NCI-H1436 (cell line): Measurements from ENCODE around the gene NPRL2.
A peak's percentile ranks its signal among the peaks of the same experiment; 100 is the strongest.
"Not testable (repeated sequence)": the region's sequence is repeated elsewhere in the genome, so short reads cannot be mapped to it uniquely, and the experiment has no call there.

Experiments
- DNase-seq: peaks from one replicate; lab custom pipeline; 2025; lab: John Stamatoyannopoulos, UW

The NPRL2 gene

DNA sequence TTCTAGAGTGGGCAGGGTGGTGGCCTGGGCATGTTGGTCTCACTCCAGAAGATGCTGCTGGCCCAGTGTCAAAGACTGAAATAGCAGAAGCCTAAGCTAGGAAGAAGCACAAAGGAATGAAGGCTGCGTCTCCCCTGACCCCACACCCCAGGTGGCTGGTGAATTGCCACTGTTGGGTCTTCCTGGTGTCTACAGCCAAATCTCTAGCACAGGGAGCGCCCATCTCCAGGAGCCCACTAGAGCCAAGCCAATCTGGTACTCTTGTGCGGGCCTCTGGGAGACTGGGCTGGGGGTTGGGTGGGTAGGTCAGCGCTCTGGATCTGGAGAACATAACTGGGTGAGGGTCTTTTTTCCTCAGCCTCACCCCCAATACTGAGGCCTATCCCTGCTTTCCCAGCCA, 23.4 kb downstream of the NPRL2 start:
- DNase-seq, result no peak

DNA sequence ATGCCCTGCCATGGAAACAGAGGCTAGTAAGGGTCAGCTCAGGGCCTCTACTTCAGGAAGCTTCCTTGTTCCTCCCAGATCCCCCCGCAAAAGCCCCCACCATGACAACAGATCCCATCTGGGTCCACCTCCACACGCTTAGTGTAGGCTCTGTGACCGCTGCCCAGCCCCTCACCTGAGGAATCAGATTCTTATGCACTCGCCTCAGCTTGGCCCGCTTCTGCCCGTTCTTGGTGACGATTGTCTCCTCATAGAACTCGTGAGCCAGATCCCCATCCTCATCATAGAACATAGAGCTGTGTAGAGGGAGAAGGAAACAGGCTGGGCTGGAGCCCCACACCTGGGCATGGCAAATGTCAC, 24.4 kb downstream of the NPRL2 start:
- no peak for DNase-seq

DNA sequence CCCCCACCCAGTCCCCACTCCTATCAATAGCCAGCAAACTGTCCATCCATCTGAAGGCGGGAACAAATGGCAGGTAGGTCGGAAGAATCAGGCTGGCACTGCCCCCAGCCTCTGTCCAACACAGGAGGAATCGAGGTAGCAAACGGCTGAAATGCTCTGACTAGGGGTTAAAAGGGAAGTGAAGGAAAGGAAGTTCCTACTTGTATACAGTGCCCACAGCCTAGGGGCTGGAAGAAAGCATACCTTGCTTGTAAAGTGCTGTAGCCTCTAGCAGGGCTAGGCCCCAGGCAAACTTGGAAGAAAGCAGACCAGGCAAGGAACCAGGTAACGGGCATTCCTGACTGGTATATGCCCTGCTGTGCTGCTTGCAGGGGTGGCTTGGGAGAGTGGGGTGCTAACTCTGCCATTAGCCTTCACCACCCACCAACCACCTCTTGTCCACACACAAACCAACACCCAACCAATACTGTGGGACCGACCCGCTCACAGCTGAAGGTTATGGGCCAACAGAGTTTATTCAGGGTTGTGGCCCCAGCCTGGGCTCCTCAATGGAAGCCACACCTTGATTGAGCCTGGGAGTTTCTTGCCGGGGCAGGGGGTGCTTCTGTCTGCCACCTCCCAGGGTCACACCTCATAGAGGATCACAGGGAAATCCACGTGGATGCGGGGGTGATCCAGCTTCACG, 24.9 kb downstream of the NPRL2 start:
- DNase-seq, result no peak

DNA sequence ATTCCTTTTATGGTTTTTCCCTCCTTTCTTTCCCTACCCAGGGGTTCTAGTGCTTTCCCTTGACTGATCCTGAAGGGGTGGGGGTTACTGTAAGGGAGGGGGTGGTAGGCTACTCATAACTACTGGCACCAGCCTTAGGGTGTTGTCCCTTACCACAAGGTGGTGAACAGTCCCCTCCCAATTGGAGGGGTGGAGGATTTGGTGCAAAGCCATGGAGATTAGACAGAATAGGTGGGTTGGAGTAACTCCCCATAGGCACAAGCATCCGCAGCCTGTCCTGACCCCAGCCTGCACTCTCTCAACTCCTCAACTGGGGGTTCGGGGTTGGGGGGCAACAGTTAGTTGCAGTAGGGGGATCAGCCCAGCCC, 25.5 kb downstream of the NPRL2 start:
- no peak for DNase-seq

DNA sequence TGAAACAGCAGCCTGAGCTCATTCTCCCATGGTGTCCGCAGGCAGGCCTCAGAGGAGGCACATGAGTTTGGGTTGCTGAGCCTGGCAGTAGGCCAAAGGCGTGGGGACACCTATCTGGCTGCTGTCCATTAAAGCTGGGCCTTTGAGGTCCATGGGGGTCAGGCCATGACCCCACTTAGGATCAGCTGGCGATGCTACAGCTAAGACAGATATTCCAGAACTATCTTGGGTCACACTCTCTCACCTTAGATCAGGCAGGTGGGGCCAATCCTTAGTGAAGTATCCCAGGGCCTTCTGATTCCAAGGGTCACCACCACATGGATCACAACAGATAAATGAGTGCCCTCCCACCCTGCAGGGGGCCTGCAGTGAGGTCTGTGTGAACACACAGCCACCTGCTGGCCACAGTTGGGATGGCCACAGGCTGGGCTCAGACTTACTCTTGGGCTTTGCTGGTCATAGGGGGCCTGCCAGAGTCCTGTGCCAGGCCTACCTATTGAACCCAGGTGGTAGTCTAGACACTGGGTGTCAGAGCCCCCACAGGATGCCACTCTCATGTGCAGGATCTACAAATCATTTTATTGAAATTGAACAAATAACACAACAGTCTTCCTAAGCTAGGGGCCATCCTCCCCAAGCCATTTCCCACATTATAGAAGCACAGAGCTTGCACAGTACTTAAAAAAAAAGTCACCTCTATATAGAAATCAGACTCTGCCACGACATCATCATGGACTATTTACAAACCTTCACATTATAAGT, 26.0 kb downstream of the NPRL2 start:
- no peak for DNase-seq

DNA sequence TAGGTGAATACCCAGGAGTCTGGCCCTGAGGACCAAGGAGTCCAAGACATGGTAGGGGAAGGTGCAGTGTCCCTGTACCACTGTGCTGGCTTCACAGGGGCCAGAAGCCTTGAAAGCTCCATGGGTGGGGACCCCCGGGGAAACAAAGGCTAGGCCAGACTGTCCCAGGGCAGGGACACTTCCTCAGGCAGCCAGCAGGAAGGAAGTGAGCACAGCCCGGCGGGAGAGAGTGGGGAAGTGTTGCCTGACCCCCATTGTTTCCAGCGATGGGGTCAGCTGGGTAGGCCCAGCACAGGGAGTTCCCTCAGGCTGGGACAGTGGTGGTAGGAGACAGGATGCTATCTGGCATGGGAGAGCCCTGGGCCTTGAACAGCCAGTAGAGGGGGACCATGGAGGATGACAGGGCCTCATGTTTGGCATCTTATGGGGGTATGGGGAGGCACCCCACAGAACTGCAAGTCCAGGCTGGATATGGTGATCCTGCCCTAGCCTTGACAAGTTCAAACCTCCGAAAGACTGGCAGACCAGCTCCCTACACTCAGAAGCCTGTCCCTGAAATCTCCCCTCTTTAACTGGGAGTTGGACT, 26.9 kb downstream of the NPRL2 start:
- DNase-seq, result no peak

DNA sequence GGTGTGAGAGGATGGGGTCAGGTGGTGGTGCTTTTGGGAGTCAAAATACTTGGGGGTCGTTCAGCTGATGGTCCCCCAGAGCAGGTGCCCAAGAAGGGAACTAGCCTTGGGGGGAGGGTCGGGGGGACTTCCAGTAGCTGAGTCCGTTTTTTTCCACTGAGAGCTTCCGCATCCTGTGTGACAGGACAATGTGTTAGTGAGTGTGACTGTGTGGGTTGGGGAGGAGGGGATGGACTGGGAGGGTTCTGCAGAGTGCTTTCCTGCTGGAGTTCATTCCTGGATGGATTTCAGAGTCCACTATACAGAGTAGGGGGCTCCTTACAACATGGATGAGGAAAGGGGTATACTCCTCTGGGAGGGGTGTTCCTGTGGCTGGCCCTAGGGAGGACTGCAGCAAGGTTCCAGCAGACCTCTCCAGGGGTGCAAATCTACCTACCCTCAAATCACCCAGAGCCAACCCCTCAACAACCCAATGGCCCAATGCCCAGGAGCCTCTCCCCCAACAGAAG, 27.4 kb downstream of the NPRL2 start:
- no peak for DNase-seq

DNA sequence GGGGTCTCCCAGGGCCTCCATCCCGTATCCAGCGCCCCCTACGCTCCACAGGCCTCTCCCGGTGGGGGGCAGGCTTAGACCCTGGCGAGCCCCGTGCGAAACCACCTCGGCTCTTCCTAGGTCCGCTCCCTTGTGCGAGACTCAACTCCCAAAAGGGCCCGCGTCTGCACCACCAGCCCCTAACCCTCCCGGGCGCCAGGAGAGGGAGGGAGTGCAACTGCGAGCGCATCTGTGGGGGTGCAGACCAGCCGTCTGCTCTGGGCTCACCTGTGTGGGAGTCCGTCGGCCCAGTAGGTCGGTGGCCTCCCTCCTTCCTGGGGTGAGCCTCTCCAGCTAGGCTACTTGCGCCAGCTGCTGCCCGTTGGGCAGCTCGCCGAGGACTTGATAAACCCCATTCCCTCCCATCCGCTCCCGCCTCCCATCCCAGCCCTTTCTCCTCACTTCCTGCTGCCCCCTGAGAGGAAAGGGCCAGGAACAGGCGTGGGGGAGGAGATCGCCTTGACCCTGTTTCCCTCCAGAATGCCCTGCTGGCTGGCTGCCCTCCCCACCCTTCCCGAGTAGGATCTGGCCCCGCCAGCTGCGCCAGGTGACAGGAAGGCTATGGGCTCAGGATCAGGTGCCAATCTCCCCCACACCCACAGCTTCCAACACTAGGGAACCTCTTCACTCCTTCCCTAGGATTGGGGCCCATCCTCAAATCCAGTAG, 28.0 kb downstream of the NPRL2 start, which contains the start of gene HYAL2:
Gene HYAL2 (minus strand): TSS at position 360 of the 706 bp plus-strand sequence. CDS start 2,256 bp downstream, outside the sequence.
- DNase-seq, result no peak

- no peak for DNase-seq
Measured at GRCh38 chr3:50322115-50322385, 28.5 kb downstream of the NPRL2 start.

GRCh38 chr3:50321336-50322114, 29.1 kb downstream of the NPRL2 start:
- DNase-seq, result peak; percentile 72

- peak; percentile 61 for DNase-seq
Measured at GRCh38 chr3:50320853-50321335, 29.7 kb downstream of the NPRL2 start.

DNA sequence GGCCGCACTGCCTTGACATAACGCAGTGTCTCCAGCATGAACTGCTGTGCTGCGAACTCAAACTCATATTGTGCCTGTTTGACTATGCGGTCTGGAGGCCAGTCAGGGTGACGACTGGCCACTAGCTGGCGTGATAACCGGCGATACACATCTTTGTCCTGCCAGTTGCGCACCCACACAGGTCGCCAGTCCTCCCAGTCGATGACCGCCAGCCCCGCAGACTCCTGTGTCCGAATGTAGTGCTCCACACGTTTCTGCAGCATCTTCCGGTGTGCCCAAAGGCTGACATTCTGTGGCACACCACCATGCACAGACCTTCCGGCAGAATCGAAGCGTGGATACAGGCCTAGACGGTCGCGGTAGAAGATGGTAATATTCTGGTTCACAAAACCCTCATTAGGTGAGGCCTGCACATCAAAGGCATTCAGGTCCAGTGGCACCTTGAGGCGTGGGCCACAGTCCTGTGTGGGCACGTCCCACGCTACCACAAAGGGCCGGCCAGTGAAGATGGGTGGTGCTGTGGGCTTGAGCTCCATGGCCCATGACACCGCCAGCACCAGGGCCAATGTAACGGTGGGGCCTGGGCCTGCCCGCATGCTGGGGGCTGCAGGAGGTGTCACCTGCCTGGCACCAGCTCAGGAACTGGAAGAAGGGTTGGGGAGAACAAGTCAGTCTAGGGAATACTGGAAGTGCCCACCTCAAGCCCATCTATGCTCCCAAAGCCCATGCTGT, 30.5 kb downstream of the NPRL2 start:
- no peak for DNase-seq

- DNase-seq, result no peak
Measured at GRCh38 chr3:50319181-50319893, 31.2 kb downstream of the NPRL2 start.

- no peak for DNase-seq
Measured at GRCh38 chr3:50318615-50319014, 32.0 kb downstream of the NPRL2 start.

GRCh38 chr3:50318163-50318562, 32.4 kb downstream of the NPRL2 start:
- no peak for DNase-seq

- no peak for DNase-seq
Measured at GRCh38 chr3:50317300-50317699, 33.3 kb downstream of the NPRL2 start.

- DNase-seq, result no peak
Measured at GRCh38 chr3:50316657-50317242, 33.8 kb downstream of the NPRL2 start.

DNA sequence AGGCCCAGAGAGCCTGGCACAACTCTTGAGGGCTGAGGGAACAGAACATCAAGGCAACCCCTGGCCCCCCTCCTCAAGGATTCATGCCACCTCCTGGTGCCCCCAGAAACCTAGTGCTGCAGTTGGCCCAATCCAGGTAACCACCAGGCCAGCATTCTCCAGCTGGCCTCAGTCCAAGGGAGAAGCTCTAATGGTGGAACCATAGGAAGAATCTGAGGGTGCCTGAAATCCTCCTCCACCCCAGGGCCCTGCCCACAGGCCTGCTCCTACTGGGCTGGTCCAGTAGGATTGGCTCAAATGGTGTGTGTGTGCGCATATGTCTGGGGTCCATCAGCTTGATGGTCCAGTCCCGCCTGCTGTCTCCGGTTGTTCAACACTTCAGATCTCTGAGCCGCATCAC, 35.8 kb downstream of the NPRL2 start:
- DNase-seq, result no peak

DNA sequence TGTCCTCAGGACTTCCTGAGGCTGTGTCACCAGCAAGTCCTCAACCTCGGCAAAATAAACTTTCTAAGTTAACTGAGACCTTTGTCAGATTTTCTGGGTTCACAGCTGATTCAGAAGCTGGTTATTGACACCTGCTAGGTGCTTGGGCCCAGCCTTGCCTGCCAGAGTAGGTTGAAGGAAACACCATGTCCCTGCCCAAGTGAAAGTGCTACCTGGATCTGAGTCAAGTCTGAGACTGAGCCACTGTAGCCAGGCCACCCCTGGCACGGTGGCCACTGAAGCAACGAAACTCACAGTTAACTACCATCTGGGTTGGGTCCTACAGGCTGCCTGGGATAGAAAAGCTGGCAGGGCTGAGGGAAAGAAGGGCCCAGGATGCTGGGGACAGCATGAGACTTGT, 36.2 kb downstream of the NPRL2 start:
- DNase-seq, result no peak

- not testable (repeated sequence) for DNase-seq
Measured at GRCh38 chr3:50312041-50312440, 38.5 kb downstream of the NPRL2 start.
